HTERT RPE-1 (cell line): Measurements from ENCODE around the gene CFAP61.

Experiments used
- in situ Hi-C: fragments of 300-500 bp; cut with MboI; formaldehyde crosslinking; loops from 4 replicates; pipeline ENCODE4 v1.14.3; 2020; ENCODE audit warnings: low sequenced_read_pairs

Gene CFAP61

GRCh38 chr20:20390393-20390792 is 338.1 kb downstream of the CFAP61 start:
- in situ Hi-C loops = no loop called here

GRCh38 chr20:20391115-20391514 is 338.8 kb downstream of the CFAP61 start:
- in situ Hi-C loops = no loop called here

DNA sequence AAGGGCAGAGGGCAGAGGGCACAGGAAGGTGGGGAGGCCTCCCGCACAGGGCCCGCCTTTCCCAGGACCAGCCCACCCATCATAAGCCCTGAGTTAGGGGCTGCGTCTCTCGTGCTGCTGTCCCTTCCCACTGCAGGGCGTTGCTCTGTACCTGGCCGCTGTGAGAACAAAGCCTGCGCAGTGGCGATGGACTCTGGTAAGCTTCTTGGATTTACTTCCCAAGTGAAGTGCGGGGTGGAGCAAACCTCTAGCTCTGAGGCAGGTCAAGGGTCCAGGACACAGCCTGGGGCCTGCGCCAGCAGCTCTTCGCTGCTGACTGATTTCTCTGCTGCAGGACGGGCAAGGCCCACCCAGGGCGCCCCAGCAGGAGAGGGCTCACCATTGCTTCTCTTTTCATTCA is 339.4 kb downstream of the CFAP61 start:
- in situ Hi-C loops = no loop called here

GRCh38 chr20:20393207-20394120 is 341.1 kb downstream of the CFAP61 start:
- in situ Hi-C loops = no loop called here

- in situ Hi-C loops = no loop called here
Measured at GRCh38 chr20:20395087-20395486, 342.8 kb downstream of the CFAP61 start.

DNA sequence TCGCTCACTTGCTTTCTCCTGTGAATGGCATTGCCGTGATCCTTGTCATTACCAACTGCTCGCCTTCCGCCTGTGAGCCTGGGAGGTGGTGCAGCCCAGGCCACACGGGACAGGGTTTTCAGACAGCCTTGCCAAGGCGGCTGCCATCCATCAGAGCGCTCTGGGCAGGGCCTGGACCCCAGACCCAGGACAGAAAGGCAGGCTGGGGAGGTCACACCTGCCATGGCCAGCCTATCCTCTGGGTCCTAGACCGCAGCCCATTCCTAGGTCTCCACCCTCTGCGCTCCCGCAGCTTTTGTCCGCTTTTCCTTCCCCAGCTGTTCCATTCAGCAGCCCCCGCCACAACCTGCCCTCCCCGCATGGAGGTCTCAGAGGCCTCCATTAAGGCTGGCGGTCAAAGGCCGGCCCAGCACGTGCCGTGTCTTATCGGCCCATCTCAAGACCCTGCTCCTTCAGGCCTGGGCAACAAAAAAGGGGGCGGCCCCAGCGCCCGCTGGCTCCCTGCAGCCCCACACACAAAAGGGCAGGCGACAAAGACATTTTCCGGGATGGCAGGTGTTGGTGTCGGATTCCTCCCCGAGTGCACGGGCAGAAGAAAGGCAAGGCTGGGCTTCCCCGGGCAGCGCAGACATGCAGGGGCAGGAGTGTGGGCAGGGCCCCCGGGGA is 343.7 kb downstream of the CFAP61 start:
- in situ Hi-C loops = no loop called here

- in situ Hi-C loops = no loop called here
Measured at GRCh38 chr20:20396794-20397193, 344.5 kb downstream of the CFAP61 start.

DNA sequence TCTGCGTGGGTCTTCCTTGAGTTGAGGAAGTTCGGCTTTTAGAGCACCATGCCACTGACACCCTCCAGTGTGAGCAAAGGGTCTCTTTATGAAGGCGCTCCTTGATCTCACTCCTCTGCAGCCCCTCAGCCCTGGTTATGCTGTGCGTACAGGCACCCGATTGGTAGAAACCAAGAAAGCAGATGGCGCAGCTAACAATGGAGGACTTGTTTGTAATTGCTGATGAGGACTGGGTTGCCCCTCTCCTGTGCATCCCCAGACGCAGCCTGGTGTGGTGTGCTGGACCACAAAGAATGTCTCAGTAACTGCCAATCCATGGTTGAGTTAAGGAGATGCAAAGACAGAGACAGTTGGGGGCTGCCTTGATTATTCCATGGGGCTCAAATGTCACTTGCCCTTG is 345.8 kb downstream of the CFAP61 start:
- in situ Hi-C loops = no loop called here

GRCh38 chr20:20399531-20400500 is 347.5 kb downstream of the CFAP61 start:
- in situ Hi-C loops = no loop called here

DNA sequence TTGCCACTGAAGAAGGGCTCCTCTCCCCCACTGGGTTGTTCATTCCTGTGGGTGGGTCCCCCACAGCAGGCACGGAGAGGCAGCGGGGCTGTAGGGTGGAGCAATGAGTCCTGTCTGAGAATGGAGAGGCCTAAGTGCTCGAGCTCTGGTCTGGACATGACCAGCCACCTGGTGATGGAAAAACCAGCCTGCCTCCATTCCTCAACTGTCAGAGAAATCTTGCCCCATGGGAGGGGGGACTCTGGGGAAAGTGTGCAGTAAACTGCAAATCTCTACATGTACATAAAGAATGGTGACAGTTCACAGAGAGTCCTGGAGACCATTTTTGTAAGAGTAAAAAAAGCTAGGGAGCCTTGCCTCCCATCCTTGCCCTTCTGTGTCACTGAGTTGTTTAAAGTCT is 349.7 kb downstream of the CFAP61 start:
- in situ Hi-C loops = no loop called here

DNA sequence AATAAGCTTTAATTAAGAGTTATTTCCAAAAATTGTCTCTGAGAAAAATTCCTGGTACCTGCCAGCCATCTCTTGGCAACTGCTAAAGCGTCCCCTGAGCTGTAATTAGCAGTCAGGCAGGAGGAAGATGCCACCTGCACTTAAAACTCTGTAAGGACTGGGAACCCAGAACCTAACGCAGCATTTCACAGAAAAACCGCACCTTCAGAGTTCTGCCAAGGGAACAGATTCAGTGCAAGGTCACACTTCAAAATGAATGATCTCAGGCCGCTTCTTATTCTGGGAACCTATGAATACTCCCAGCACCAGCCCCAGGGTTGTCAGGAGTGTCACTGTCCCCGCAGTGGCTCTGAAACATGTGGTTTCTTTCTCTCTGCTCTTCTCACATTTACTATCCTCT is 352.3 kb downstream of the CFAP61 start:
- in situ Hi-C loops = no loop called here

DNA sequence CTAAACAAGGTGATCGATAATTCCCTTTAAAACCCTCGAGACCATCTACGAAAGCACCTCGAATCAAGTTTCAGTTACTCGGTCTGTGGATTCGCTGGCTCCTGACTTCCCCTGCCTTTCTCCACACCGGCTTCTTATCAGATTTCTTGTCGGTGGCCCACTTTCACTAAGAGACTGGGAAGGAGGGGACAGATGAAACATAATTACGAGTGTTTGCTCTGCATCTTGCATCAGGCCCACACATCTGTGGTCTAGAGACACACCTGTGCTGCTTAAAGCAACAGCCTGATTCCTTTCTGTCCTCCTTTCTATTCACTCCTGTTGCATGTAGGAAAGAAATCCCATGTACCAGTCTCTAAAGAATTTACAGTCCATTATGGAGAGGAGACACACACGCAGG is 353.3 kb downstream of the CFAP61 start:
- in situ Hi-C loops = no loop called here

- in situ Hi-C loops = no loop called here
Measured at GRCh38 chr20:20406306-20406705, 354.0 kb downstream of the CFAP61 start.

DNA sequence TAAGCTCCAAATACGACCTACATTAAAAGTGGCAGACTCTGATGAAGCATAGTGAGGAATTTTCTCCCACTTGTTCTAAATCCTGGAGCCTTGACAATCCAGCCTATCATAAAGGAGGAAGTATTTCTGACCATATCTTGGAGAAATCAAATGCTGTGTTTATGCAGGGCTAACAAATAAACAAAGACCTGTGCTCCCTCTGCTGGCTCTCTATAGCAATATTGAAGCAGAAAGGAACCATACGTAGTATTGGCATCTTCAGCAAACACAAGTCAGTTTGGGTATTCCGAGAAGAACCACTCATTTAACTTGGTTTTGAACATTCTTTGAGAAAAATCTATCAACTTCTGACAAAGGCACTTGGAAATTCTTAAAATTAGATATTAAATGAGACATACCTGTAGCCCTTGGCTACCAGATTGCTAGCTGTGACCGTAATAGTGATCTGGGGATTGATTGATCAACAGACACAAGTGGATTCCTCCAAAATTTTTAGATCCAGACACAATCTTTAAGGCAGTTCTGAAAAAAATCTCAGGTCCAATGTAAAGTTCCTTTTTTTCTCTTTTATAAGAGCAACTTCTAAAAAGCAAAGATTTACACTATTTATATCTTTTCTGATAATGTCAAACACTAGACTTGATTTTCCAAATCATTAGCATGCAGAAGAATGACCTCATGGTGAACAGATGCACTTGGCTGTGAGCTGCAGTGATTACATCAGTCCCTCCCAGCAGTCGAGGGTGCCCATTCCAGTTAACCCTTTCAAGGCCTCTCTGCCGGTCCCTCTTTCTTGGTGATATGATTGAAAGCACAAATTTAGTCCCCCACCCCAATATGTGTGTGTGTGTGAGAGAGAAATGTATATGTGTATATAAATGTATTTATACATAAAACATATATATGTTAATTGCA is 355.8 kb downstream of the CFAP61 start:
- in situ Hi-C loops = no loop called here

DNA sequence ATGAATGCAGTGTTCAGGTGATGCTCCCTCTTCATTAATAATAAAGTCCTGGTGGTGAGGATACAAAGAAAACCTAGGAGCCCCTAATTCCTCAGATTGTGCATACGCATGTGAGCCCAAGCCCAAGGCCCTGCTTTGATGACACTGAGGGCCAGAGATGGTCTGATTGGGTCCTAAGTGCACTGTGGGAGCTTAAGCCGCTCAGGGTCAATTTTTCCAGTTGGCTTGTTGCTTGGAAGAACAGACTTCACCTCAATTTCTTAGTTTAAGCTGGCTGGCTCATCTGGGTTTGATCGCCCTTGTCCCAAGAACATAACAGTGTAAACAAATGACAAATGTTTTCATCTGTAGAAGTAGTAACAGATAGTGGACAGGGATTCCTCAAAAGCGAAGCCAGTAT is 357.0 kb downstream of the CFAP61 start:
- in situ Hi-C loops = no loop called here
